B cell (primary cell): ENCODE data around the gene CHCHD6.

Source experiments
- CTCF ChIP-seq: fragments of 200-600 bp; IDR thresholded peaks from one replicate; pipeline ENCODE4 v1.8.0; 2022; ENCODE audit warnings: antibody characterized with exemption, mild to moderate bottlenecking
- EZH2 ChIP-seq: IDR thresholded peaks from 2 replicates; pipeline ENCODE4 v1.6.1; 2012; ENCODE audit warnings: borderline replicate concordance, low read depth, mild to moderate bottlenecking, moderate library complexity, low read length; ENCODE audit not compliant: insufficient read depth, poor library complexity, severe bottlenecking

- TF ChIP-seq CTCF (no peak), EZH2 (no peak)
These were observed 285.4 kb downstream of the CHCHD6 start for GRCh38 chr3:126989316-126990023.
